DND-41 (cell line): Measurements from ENCODE around the gene TMEM270.

ENCODE experiments used
- ATAC-seq: fragments of 200-7000 bp; cut with Tn5 transposase; 3 replicates; pipeline ENCODE4 v1.9.1; 2021; ENCODE audit warnings: low read depth; ENCODE audit not compliant: insufficient read depth
- DNase-seq: peaks from one replicate; pipeline ENCODE4 v3.0.0-alpha.2; 2020
- H2AFZ ChIP-seq: 2 replicates; pipeline ENCODE4 v1.6.0; 2012; ENCODE audit warnings: low read depth, low read length
- H3K27ac ChIP-seq: 2 replicates; pipeline ENCODE4 v1.5.1; 2012; ENCODE audit warnings: low read length, inconsistent platforms
- H3K27me3 ChIP-seq: fragments of 200-600 bp; sonication (generic); 2 replicates; pipeline ENCODE4 v1.6.0; 2012; ENCODE audit warnings: low read length, mild to moderate bottlenecking, inconsistent platforms; ENCODE audit not compliant: insufficient read depth, poor library complexity
- H3K36me3 ChIP-seq: 2 replicates; pipeline ENCODE4 v1.5.1; 2012; ENCODE audit warnings: low read length, inconsistent platforms; ENCODE audit not compliant: insufficient read depth
- H3K4me1 ChIP-seq: 2 replicates; pipeline ENCODE4 v1.5.1; 2012; ENCODE audit warnings: mild to moderate bottlenecking, low read length; ENCODE audit not compliant: insufficient read depth
- H3K4me2 ChIP-seq: 2 replicates; pipeline ENCODE4 v1.6.0; 2012; ENCODE audit warnings: mild to moderate bottlenecking, moderate library complexity, low read length, inconsistent platforms; ENCODE audit not compliant: insufficient read depth
- H3K4me3 ChIP-seq, 2 experiments: fragments of 200-600 bp in 1 of 2; shearing (Covaris generic) in 1 of 2; 2 replicates each; pipeline ENCODE4 v1.5.1; 2012 to 2016; ENCODE audit warnings: inconsistent platforms in 2 of 2, low read length in 2 of 2, mild to moderate bottlenecking in 2 of 2, low read depth in 1 of 2, moderate library complexity in 1 of 2
- H3K79me2 ChIP-seq: 2 replicates; pipeline ENCODE4 v1.6.0; 2012; ENCODE audit warnings: low read length, inconsistent platforms; ENCODE audit not compliant: insufficient read depth
- H3K9ac ChIP-seq: 2 replicates; pipeline ENCODE4 v1.6.0; 2012; ENCODE audit warnings: low read depth, mild to moderate bottlenecking, inconsistent platforms, low read length, moderate library complexity
- H3K9me3 ChIP-seq: 2 replicates; pipeline ENCODE4 v1.5.1; 2012; ENCODE audit warnings: low read length, moderate library complexity, mild to moderate bottlenecking, inconsistent platforms; ENCODE audit not compliant: insufficient read depth, severe bottlenecking
- H4K20me1 ChIP-seq: 2 replicates; pipeline ENCODE4 v1.6.0; 2012; ENCODE audit warnings: low read length; ENCODE audit not compliant: insufficient read depth
- CTCF ChIP-seq: IDR thresholded peaks from 2 replicates; pipeline ENCODE4 v1.5.1; 2012; ENCODE audit warnings: borderline replicate concordance, low read length, moderate library complexity, mild to moderate bottlenecking; ENCODE audit not compliant: poor library complexity, severe bottlenecking; ENCODE audit errors: extremely low read depth
- EZH2 ChIP-seq: IDR thresholded peaks from 3 replicates; pipeline ENCODE4 v1.6.1; 2012; ENCODE audit warnings: borderline replicate concordance, low read depth, mild to moderate bottlenecking, moderate library complexity, low read length, inconsistent platforms; ENCODE audit not compliant: severe bottlenecking

Gene TMEM270

GRCh38 chr7:73864981-73865711 lies 4.2 kb downstream of the TMEM270 start:
- ATAC-seq: no peak

GRCh38 chr7:73865738-73866445 lies 4.9 kb downstream of the TMEM270 start:
- H3K4me2 ChIP-seq: no peak overlapping the region
- H3K9me3 ChIP-seq: no peaks in the 10 kb centered on the region
- no peaks in the 10 kb centered on the region for H3K79me2 ChIP-seq
- no peak for DNase-seq
- no peaks in the 10 kb centered on the region for H3K36me3 ChIP-seq
- H3K4me1 ChIP-seq: no peaks in the 10 kb centered on the region
- no peak overlapping the region for H3K4me3 ChIP-seq
- H2AFZ ChIP-seq: no peak overlapping the region
- TF ChIP-seq EZH2: no peak
- TF ChIP-seq CTCF: peak; percentile 27
- no peaks in the 10 kb centered on the region for H4K20me1 ChIP-seq
- no peak overlapping the region for H3K9ac ChIP-seq
- ATAC-seq: no peak
- H3K27ac ChIP-seq: no peak overlapping the region
- no peaks in the 10 kb centered on the region for H3K27me3 ChIP-seq

More at GRCh38 chr7:73864981-73865711, 4.2 kb downstream of the TMEM270 start:
- Histone ChIP-seq H3K27ac (no peak overlapping the region), H3K36me3 (no peaks in the 10 kb centered on the region), H3K9me3 (no peaks in the 10 kb centered on the region), H3K4me3 (no peak overlapping the region), H3K27me3 (no peaks in the 10 kb centered on the region), H3K79me2 (no peaks in the 10 kb centered on the region), H3K4me1 (no peaks in the 10 kb centered on the region), H3K4me2 (no peak overlapping the region), H3K9ac (no peak overlapping the region), H4K20me1 (no peaks in the 10 kb centered on the region), H2AFZ (no peak overlapping the region)
- no peak for DNase-seq
- TF ChIP-seq EZH2 (no peak), CTCF (no peak)

- no peak overlapping the region for H3K27ac ChIP-seq
- H3K36me3 ChIP-seq: no peaks in the 10 kb centered on the region
- DNase-seq (no peak), ATAC-seq (no peak)
- H4K20me1 ChIP-seq: peaks cover under 1% of the 10 kb centered on the region; the same call in 1 of the 2 replicates
- no peak overlapping the region for H3K4me3 ChIP-seq
- no peak overlapping the region for H2AFZ ChIP-seq
- no peaks in the 10 kb centered on the region for H3K9me3 ChIP-seq
- H3K9ac ChIP-seq: no peak overlapping the region
- TF ChIP-seq EZH2 (no peak), CTCF (no peak)
- no peaks in the 10 kb centered on the region for H3K4me1 ChIP-seq
- H3K4me2 ChIP-seq: no peak overlapping the region
- no peaks in the 10 kb centered on the region for H3K27me3 ChIP-seq
- no peaks in the 10 kb centered on the region for H3K79me2 ChIP-seq
Measured at GRCh38 chr7:73866446-73866767, 5.4 kb downstream of the TMEM270 start.
